ENCODE results near the gene CTNNBIP1. TPM values are rescaled to one million over a fixed set of nuclear protein-coding genes. Genes with fewer than 3 reads are reported as not detected.
A peak's percentile ranks its signal among the peaks of the same experiment; 100 is the strongest.

CTNNBIP1 gene
- total and polyA plus RNA-seq, 9 of the 15 experiments (the other 6 are each of a cell fraction or from before 2014, with no cell fraction given) = 0.65 to 29.2 (median 14.7) TPM

DNA sequence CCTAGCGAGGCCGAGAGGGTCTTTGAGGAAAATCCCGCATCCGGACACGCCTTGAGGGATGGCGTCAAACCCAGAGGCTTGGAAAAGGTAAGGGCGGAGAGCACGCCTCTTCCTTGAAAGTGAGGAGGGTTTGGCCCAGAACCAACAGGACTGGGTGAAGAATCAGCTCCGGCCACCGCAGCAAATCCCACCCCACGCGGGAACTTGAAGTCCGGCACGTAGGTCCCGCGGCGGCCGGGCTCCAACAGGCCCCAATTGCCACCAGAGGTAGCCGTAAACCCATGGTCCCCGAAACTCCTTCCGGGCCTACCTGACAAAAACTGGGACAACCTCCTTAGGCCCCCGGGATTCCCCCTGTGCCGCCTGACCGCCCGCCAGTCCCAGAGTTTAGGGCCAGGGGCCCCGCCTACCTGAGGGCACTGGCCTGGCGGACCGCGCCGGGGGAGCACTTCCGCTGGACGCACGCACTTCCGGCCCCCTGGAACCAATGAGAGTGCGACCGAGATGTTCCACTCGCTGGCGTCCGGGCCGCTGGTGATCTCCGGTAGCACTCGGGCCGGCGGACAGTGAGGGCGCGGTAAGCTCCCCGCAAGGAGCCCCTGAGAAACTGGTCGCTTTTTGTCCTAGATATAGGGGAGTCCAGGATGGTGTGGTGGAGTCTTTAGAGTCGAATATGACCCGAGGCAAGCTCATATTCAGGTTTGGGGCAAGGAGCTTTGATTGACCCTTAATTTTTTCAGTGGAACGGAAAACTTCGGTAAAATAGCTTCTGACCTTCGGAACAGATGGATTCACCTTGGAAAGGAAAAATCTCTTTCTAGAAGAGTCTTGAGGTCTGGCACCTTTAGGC is 33.1 kb upstream of the CTNNBIP1 start, which contains the start of the genes LZIC and NMNAT1 (continued):
- TF ChIP-seq NONO (IDR thresholded peaks at IDR 0.05; ENCODE audit: low read depth in 2 of 2, low read length in 1 of 2) = peak in 1 of 2 experiments; percentile 71; a peak in 2 of 4 replicates
- no peak for TF ChIP-seq ZNF764 (CRISPR knock-in tag; IDR thresholded peaks at IDR 0.05; ENCODE audit: low read depth)
- no peak for TF ChIP-seq NR3C1 (CRISPR knock-in tag; IDR thresholded peaks at IDR 0.05)
- peak; percentile 66; the same call in 1 of the 2 replicates for TF ChIP-seq NR2C2 (CRISPR knock-in tag; IDR thresholded peaks at IDR 0.05)
- peak; percentile 91 for TF ChIP-seq NR2C2 (tag; IDR thresholded peaks at IDR 0.05)
- no peak for TF ChIP-seq NR4A1 (CRISPR knock-in tag; IDR thresholded peaks at IDR 0.05)
- 0 out of 2 replicates have a peak, but pooled peaks have one; percentile 22 for TF ChIP-seq NR4A1 (tag; IDR thresholded peaks at IDR 0.05)
- TF ChIP-seq, protein P1, sequence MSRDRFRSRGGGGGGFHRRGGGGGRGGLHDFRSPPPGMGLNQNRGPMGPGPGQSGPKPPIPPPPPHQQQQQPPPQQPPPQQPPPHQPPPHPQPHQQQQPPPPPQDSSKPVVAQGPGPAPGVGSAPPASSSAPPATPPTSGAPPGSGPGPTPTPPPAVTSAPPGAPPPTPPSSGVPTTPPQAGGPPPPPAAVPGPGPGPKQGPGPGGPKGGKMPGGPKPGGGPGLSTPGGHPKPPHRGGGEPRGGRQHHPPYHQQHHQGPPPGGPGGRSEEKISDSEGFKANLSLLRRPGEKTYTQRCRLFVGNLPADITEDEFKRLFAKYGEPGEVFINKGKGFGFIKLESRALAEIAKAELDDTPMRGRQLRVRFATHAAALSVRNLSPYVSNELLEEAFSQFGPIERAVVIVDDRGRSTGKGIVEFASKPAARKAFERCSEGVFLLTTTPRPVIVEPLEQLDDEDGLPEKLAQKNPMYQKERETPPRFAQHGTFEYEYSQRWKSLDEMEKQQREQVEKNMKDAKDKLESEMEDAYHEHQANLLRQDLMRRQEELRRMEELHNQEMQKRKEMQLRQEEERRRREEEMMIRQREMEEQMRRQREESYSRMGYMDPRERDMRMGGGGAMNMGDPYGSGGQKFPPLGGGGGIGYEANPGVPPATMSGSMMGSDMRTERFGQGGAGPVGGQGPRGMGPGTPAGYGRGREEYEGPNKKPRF (IDR thresholded peaks at IDR 0.05; ENCODE audit: low read depth, low read length) = no peak
- TF ChIP-seq FOXJ2 (tag; IDR thresholded peaks at IDR 0.05) = no peak
- no peak for TF ChIP-seq PURB (CRISPR knock-in tag; IDR thresholded peaks at IDR 0.05; ENCODE audit: low read depth)
- peak; percentile 76 for TF ChIP-seq ZNF263 (CRISPR knock-in tag; IDR thresholded peaks at IDR 0.05; ENCODE audit: borderline replicate concordance)
- 0 out of 2 replicates have a peak, but pooled peaks have one; percentile 32 for TF ChIP-seq NFE2 (IDR thresholded peaks at IDR 0.05; ENCODE audit: low read depth)
- TF ChIP-seq ZBTB5 (IDR thresholded peaks at IDR 0.05) = no peak
- no peak for TF ChIP-seq IFI16 (CRISPR knock-in tag; IDR thresholded peaks at IDR 0.05)
- no peak for TF ChIP-seq DNMT1 (IDR thresholded peaks at IDR 0.05)
- no peak for TF ChIP-seq ZNF79 (CRISPR knock-in tag; IDR thresholded peaks at IDR 0.05; ENCODE audit: low read depth)
- TF ChIP-seq SETDB1 (IDR thresholded peaks at IDR 0.05; ENCODE audit: low read length) = no peak
- TF ChIP-seq HSF4 (CRISPR knock-in tag; IDR thresholded peaks at IDR 0.05; ENCODE audit: borderline replicate concordance) = 0 out of 2 replicates have a peak, but pooled peaks have one; percentile 49
- peak; percentile 90 for TF ChIP-seq HNRNPL (IDR thresholded peaks at IDR 0.05; ENCODE audit: low read depth, low read length)
- TF ChIP-seq RUNX1 (IDR thresholded peaks at IDR 0.05; ENCODE audit: low read depth) = no peak
- no peak for TF ChIP-seq ZNF124 (CRISPR knock-in tag; IDR thresholded peaks at IDR 0.05)
- peak; percentile 63; the same call in 1 of the 2 replicates for TF ChIP-seq PHF21A (IDR thresholded peaks at IDR 0.05; ENCODE audit: borderline replicate concordance, low read depth)
- no peak for TF ChIP-seq KLF16 (IDR thresholded peaks at IDR 0.05)
- TF ChIP-seq, protein P2, sequence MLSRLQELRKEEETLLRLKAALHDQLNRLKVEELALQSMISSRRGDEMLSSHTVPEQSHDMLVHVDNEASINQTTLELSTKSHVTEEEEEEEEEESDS (CRISPR knock-in tag; IDR thresholded peaks at IDR 0.05) = no peak
- TF ChIP-seq PML (IDR thresholded peaks at IDR 0.05; ENCODE audit: low read length) = peak; percentile 95
- peak; percentile 96 for TF ChIP-seq POLR2B (IDR thresholded peaks at IDR 0.05; ENCODE audit: low read depth, partially characterized antibody)
